HUES6 (cell line): ENCODE results near the gene TSR1.

Experiments
- H3K27ac ChIP-seq: 2 replicates; pipeline ENCODE4 v1.7.0; 2013; ENCODE audit warnings: low read depth, mild to moderate bottlenecking, low read length, inconsistent platforms
- H3K27me3 ChIP-seq: 2 replicates; pipeline ENCODE4 v1.6.1; 2013; ENCODE audit warnings: low read length; ENCODE audit not compliant: control insufficient read depth, insufficient read depth
- H3K36me3 ChIP-seq: 2 replicates; pipeline ENCODE4 v1.6.1; 2013; ENCODE audit warnings: low read length; ENCODE audit not compliant: control insufficient read depth, insufficient read depth
- H3K4me1 ChIP-seq: 2 replicates; pipeline ENCODE4 v1.6.1; 2013; ENCODE audit warnings: low read length; ENCODE audit not compliant: control insufficient read depth, insufficient read depth
- H3K4me3 ChIP-seq: 2 replicates; pipeline ENCODE4 v1.5.1; 2013; ENCODE audit warnings: low read depth, low read length
- H3K9ac ChIP-seq: one replicate; pipeline ENCODE4 v1.6.1; 2013; ENCODE audit warnings: mild to moderate bottlenecking, low read length
- H3K9me3 ChIP-seq: 2 replicates; pipeline ENCODE4 v1.6.1; 2013; ENCODE audit warnings: low read depth, low read length; ENCODE audit not compliant: control insufficient read depth, insufficient read depth

TSR1 gene

DNA sequence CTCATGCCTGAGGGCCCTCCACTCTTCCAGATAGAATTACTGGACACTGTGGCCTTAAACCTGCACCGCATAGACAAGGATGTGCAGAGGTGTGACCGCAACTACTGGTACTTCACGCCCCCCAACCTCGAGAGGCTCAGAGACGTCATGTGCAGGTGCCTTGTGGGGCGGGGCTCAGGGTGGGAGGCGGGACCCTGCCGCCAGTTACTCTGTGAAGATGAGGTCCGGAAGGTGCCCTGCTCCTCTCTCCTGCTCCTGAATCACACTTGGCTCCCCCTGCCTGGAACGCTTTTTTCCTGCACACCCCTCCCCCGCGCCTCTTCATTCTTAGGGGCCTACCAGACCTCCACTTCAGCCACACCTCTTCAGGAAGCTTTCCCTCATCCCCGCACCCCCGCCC is 39.9 kb upstream of the TSR1 start:
- Histone ChIP-seq H3K36me3 (peaks cover 81% of the 10 kb centered on the region), H3K4me1 (no peaks in the 10 kb centered on the region), H3K4me3 (no peak overlapping the region), H3K9ac (no peak overlapping the region), H3K9me3 (no peaks in the 10 kb centered on the region), H3K27me3 (no peaks in the 10 kb centered on the region), H3K27ac (no peak overlapping the region)

GRCh38 chr17:2375406-2375805 is 39.1 kb upstream of the TSR1 start:
- Histone ChIP-seq H3K27ac (no peak overlapping the region), H3K36me3 (peaks cover 77% of the 10 kb centered on the region), H3K4me1 (no peaks in the 10 kb centered on the region), H3K9ac (no peak overlapping the region), H3K9me3 (no peaks in the 10 kb centered on the region), H3K4me3 (no peak overlapping the region), H3K27me3 (no peaks in the 10 kb centered on the region)

DNA sequence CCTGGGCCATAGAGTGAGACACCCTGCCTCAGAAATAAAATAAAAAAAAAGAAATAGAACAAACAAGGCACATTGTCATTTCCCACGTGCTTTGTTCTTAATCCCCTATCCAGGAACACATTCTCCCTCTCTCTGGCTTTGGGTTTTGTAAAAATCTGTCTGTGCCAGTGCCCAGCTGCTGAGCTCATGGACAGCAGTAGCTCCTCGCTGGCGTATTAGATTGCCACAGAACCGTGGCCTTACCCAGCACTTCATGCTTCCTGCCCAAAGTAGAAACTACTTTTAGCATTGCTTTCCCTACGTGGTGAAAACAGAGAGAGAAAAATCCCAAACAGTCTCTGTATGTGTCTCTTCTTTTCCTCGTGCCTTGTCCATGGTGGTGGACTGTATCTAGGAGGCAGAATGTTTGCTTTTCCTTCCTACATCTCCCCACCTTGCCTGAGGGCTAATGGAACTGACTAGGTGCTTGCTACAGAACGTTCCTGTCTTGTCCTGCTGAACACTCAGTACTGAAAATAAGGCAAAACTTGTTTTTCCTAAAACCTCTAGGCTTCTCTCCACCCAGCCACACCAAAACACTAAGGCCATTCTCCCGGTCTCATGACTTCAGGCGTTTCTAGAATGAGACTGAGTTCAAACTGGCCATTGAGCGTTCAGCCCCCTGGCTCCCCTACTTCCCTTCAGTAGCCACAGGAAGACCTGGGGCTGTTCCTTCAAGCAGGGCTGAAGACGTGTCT is 38.5 kb upstream of the TSR1 start:
- Histone ChIP-seq H3K4me1 (peaks cover 5% of the 10 kb centered on the region; the same call in 1 of the 2 replicates), H3K27ac (no peak overlapping the region), H3K4me3 (no peak overlapping the region), H3K36me3 (peaks cover 74% of the 10 kb centered on the region), H3K27me3 (no peaks in the 10 kb centered on the region), H3K9me3 (no peaks in the 10 kb centered on the region), H3K9ac (no peak overlapping the region)

GRCh38 chr17:2373179-2373578 is 36.9 kb upstream of the TSR1 start:
- no peaks in the 10 kb centered on the region for H3K27me3 ChIP-seq
- peaks cover 65% of the 10 kb centered on the region for H3K36me3 ChIP-seq
- no peaks in the 10 kb centered on the region for H3K9me3 ChIP-seq
- H3K4me3 ChIP-seq, result no peak overlapping the region
- no peak overlapping the region for H3K9ac ChIP-seq
- H3K4me1 ChIP-seq, result peaks cover 7% of the 10 kb centered on the region; the same call in 1 of the 2 replicates
- no peak overlapping the region for H3K27ac ChIP-seq

- H3K4me3 ChIP-seq, result no peak overlapping the region
- no peaks in the 10 kb centered on the region for H3K27me3 ChIP-seq
- no peak overlapping the region for H3K27ac ChIP-seq
- H3K9me3 ChIP-seq, result no peaks in the 10 kb centered on the region
- H3K4me1 ChIP-seq, result peaks cover 7% of the 10 kb centered on the region; the same call in 1 of the 2 replicates
- H3K9ac ChIP-seq, result no peak overlapping the region
- H3K36me3 ChIP-seq, result peaks cover 64% of the 10 kb centered on the region
These were observed 36.4 kb upstream of the TSR1 start for GRCh38 chr17:2372681-2373080.

DNA sequence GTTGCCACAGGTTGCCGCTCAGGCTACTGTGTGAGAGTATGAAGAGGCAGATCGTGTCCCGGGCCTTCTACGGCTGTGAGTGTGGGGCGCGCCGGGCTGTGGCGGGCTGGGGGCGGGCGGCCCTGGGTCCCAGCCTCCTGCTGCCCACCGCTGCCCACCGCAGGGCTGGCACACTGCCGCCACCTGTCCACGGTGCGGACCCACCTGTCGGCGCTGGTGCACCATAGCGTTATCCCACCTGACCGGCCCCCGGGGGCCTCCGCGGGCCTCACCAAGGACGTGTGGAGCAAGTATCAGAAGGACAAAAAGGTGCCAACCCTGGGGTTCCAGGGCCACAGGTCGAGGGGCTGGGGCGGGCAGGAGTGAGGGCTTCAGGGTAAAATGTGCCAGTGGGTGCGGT is 35.9 kb upstream of the TSR1 start:
- H3K4me3 ChIP-seq, result no peak overlapping the region

GRCh38 chr17:2371183-2372130 is 35.2 kb upstream of the TSR1 start:
- no peak overlapping the region for H3K27ac ChIP-seq
- H3K9ac ChIP-seq, result no peak overlapping the region
- no peaks in the 10 kb centered on the region for H3K9me3 ChIP-seq
- H3K27me3 ChIP-seq, result no peaks in the 10 kb centered on the region
- peaks cover 7% of the 10 kb centered on the region; the same call in 1 of the 2 replicates for H3K4me1 ChIP-seq
- H3K4me3 ChIP-seq, result no peak overlapping the region
- peaks cover 58% of the 10 kb centered on the region for H3K36me3 ChIP-seq

More for the DNA sequence above, 35.9 kb upstream of the TSR1 start:
- Histone ChIP-seq H3K27me3 (no peaks in the 10 kb centered on the region), H3K36me3 (peaks cover 63% of the 10 kb centered on the region), H3K9ac (no peak overlapping the region), H3K9me3 (no peaks in the 10 kb centered on the region), H3K27ac (no peak overlapping the region), H3K4me1 (peaks cover 7% of the 10 kb centered on the region; the same call in 1 of the 2 replicates)

GRCh38 chr17:2370211-2370589 is 33.9 kb upstream of the TSR1 start:
- H3K27ac ChIP-seq, result no peak overlapping the region
- H3K4me3 ChIP-seq, result no peak overlapping the region
- peaks cover 51% of the 10 kb centered on the region for H3K36me3 ChIP-seq
- H3K27me3 ChIP-seq, result no peaks in the 10 kb centered on the region
- H3K9me3 ChIP-seq, result no peaks in the 10 kb centered on the region
- no peak overlapping the region for H3K9ac ChIP-seq
- peaks cover 7% of the 10 kb centered on the region; the same call in 1 of the 2 replicates for H3K4me1 ChIP-seq

- H3K4me3 ChIP-seq, result no peak overlapping the region
- H3K9ac ChIP-seq, result no peak overlapping the region
- peaks cover 51% of the 10 kb centered on the region for H3K36me3 ChIP-seq
- no peaks in the 10 kb centered on the region for H3K9me3 ChIP-seq
- H3K27ac ChIP-seq, result no peak overlapping the region
- no peaks in the 10 kb centered on the region for H3K27me3 ChIP-seq
- H3K4me1 ChIP-seq, result peaks cover 7% of the 10 kb centered on the region; the same call in 1 of the 2 replicates
These were observed 33.4 kb upstream of the TSR1 start for GRCh38 chr17:2369551-2370210.

DNA sequence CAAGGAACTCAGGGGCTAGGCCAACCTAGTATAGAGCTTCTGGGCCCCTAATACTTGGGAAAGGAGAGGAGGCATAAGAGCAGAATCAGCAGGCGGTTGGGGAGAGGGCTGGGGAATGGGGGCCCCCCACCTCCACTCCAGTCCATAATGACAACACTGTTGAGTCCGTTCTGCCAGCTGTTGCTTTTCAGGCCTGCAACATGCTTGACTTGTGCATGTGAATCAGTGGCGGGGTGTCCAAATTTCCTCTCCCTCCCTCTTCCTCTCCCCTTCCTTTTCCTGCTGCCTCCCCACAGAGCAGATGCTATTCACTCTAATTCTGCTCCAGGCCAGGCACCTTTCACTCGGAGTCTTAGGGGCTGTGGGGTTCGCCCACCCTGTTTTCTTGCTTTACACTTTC is 32.8 kb upstream of the TSR1 start:
- Histone ChIP-seq H3K9ac (no peak overlapping the region), H3K36me3 (peaks cover 51% of the 10 kb centered on the region), H3K4me1 (peaks cover 7% of the 10 kb centered on the region; the same call in 1 of the 2 replicates)

More for the DNA sequence above, 32.8 kb upstream of the TSR1 start:
- Histone ChIP-seq H3K27ac (no peak overlapping the region), H3K27me3 (no peaks in the 10 kb centered on the region), H3K4me3 (no peak overlapping the region), H3K9me3 (no peaks in the 10 kb centered on the region)
